A172 (cell line): Measurements from ENCODE around the gene CD72. TPM values are rescaled to one million over a fixed set of nuclear protein-coding genes. Genes with fewer than 3 reads are reported as not detected.

Experiments used
- total RNA-seq: library from RNA; depleted of rRNA; stranded (reverse); fragments of >200 nt; shearing (Covaris generic); gene quantifications from 2 replicates; pipeline ENCODE4 v1.2.3, GENCODE V29; 2014; rRNA removed

CD72 gene
- total RNA-seq, 1 experiment from 2014 or later: 0.48 TPM

Other genes starting within 250 kb of the CD72 start
- gene RUSC2, start 128.3 kb downstream of the CD72 start, total RNA-seq: 18.6 and 19.9 TPM in 2 replicates
- gene TESK1, start 13.2 kb downstream of the CD72 start, total RNA-seq: 11.3 and 15.1 TPM in 2 replicates
- not detected in 2 replicates for gene SIT1, start 32.5 kb upstream of the CD72 start, total RNA-seq
- gene RMRP, start 39.6 kb upstream of the CD72 start, total RNA-seq: 1,768 and 6,657 TPM in 2 replicates
- 5.7 and 12.6 TPM in 2 replicates for gene CCDC107, start 39.9 kb upstream of the CD72 start, total RNA-seq
- gene ARHGEF39, start 46.8 kb upstream of the CD72 start, total RNA-seq: 2.5 and 3.6 TPM in 2 replicates
- not detected in 2 replicates for gene CA9, start 55.5 kb upstream of the CD72 start, total RNA-seq
- gene TPM2, start 71.5 kb upstream of the CD72 start, total RNA-seq: 423 and 447 TPM in 2 replicates
- gene TLN1, start 113.8 kb upstream of the CD72 start, total RNA-seq: 139 and 155 TPM in 2 replicates
- 76.5 and 103 TPM in 2 replicates for gene CREB3, start 114.3 kb upstream of the CD72 start, total RNA-seq
- 12.2 and 15.0 TPM in 2 replicates for gene GBA2, start 130.8 kb upstream of the CD72 start, total RNA-seq
- 10.4 and 16.1 TPM in 2 replicates for gene RGP1, start 130.9 kb upstream of the CD72 start, total RNA-seq
- gene MSMP, start 135.9 kb upstream of the CD72 start, total RNA-seq: not detected in 2 replicates
- 1.9 and 2.1 TPM in 2 replicates for gene NPR2, start 173.2 kb upstream of the CD72 start, total RNA-seq
- gene SPAG8, start 193.8 kb upstream of the CD72 start, total RNA-seq: 0.21 and 0.29 TPM in 2 replicates
- gene HINT2, start 196.6 kb upstream of the CD72 start, total RNA-seq: 36.3 and 49.2 TPM in 2 replicates
- not detected in 2 replicates for gene FAM221B, start 210.3 kb upstream of the CD72 start, total RNA-seq
- 1.6 and 2.7 TPM in 2 replicates for gene TMEM8B, start 210.8 kb upstream of the CD72 start, total RNA-seq